HG03060 (cell line): ENCODE results near the gene LACRT.

Experiments
- ATAC-seq: cut with Tn5 transposase; IDR thresholded peaks from one replicate; pipeline ENCODE4 v1.9.1; 2021; ENCODE audit warnings: low read depth, moderate number of reproducible peaks; ENCODE audit not compliant: unreplicated experiment

LACRT gene

DNA sequence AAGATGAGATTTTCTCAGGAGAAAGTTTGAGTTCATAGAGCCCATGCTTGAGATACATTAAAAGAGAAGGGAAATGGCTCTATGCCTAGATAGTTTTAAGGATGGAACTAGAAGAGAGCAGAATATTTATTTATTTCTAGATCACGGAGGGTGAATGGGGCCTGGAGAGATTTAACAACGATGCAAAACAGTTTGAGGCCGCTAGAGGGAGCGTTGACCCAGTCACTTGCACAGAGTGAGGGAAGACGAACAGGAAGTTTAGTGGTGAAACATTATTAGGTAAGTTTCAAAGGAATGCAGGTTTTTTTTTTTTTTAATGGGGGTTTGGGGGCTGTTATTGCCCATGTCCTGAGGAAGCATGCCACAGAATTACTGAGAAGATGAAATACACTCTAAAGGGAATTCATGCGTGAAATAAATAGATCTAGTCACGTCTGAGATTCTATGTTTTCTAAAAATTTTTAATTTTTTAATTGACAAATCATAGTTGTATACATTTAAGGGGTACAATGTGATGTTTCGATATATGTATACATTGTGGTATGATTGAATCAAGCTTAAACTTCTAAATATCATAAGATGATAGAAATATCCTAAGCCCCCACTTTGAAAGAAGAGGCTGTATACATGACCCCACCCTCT lies 31.4 kb downstream of the LACRT start:
- ATAC-seq: peak; percentile 86

- ATAC-seq: no peak
These were observed 32.0 kb downstream of the LACRT start for GRCh38 chr12:54602661-54603060.

DNA sequence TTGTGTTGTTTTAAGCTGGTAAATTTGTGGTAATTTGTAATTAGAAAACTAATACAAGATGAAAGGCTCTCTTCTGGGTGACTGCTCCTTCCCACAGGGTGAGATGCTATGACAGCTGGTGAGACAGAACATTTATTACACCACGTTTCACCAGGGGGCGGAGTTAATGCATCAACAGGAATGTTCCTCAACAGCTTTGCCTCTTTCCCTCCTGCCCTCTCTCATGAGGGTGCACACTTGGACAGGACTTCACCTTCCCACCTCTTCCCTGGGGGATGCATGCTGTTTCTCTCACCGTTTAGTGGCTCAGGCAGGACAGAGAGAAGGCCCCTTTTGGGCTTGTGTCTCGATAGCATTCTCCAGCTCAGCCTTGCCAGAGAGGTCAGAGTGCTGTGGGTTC lies 32.9 kb downstream of the LACRT start:
- ATAC-seq: no peak

DNA sequence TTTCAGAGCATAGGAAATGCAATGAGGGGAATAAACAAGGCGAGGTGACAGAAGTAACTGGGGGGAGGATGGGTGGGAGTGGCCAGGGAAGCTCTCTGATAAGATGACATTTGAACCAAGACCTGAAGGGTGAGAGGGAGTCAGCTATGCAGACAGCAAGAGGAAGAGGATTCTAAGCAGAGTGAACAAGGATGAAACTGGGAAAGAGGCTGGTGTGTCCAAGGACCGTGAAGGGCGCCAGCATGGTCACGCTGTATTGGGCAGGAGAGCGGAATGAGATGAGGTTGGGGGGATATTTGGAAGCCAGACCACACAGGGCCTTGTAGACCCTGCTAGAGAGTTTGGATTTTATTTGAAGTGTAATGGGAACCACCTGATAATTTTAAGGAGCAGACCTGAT lies 35.7 kb downstream of the LACRT start:
- ATAC-seq: no peak

- ATAC-seq: no peak
These were observed 38.2 kb downstream of the LACRT start for GRCh38 chr12:54596526-54596946.

DNA sequence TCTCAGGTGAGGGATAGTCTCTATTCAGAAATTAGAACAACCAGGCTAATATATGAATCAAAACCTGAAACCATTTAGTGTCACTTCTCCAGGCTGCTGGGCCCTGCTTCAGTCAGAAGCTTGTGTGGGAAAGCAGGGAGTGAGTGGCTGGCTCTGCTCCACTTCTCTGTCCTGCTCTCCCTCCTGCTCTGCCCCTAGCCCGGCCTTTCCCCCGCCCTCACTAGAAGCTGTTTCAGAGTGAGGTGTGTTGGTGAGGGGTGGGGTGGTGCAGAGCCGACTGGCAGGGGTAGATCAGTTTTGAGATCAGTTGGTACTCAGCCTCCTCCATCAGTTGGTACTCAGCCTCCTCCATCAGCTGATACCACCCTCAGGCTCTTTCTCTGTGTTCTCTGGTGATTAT lies 39.2 kb downstream of the LACRT start:
- no peak for ATAC-seq

DNA sequence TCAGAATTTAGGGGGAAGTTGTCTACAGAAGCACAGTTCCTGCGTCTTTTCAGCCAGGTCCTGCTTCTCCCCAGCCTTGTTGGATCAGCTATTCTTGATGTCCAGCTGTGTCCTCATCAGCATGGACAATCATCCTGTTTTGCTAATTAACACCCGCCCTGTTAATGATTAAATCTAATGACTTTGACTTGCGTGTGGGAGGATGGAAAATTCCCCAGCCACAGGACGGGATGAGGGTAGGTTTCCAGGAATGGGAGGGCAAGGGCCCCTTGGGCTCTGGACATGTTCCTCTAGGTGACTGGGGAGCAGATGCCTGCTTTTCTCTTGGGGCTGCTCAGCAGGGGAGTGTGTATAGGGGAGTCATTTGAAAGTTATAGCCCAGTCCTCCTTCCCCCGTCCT lies 41.0 kb downstream of the LACRT start:
- ATAC-seq: no peak

- ATAC-seq: no peak
These were observed 41.6 kb downstream of the LACRT start for GRCh38 chr12:54593135-54593534.

- ATAC-seq: no peak
These were observed 42.4 kb downstream of the LACRT start for GRCh38 chr12:54592316-54592715.

GRCh38 chr12:54590978-54591591 lies 43.6 kb downstream of the LACRT start:
- no peak for ATAC-seq

- no peak for ATAC-seq
These were observed 44.7 kb downstream of the LACRT start for GRCh38 chr12:54589964-54590363.

DNA sequence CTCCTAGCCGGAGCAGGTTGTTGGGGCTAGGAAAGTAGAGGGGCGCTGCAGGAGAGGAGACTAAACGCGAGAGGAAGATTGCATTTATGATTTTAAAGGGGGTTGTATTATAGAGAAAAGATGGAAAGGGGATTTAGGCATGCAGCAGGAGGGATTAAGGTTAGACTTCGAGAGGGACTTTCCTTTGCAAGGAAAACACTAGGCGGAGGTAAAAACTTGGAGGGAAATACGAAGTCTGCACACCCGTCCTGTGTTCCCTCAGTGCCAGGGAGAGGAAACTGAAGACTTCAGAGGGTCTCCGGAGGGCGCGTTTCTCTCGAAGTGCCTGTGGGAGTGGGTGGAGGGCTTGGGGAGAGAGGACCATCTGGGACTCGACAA lies 45.8 kb downstream of the LACRT start:
- ATAC-seq: no peak

- ATAC-seq: no peak
These were observed 46.4 kb downstream of the LACRT start, which contains the start of gene PPP1R1A for GRCh38 chr12:54588110-54588889. TSS of gene PPP1R1A (minus strand) at chr12:54588659. CDS start at chr12:54588488, 171 bp downstream.

DNA sequence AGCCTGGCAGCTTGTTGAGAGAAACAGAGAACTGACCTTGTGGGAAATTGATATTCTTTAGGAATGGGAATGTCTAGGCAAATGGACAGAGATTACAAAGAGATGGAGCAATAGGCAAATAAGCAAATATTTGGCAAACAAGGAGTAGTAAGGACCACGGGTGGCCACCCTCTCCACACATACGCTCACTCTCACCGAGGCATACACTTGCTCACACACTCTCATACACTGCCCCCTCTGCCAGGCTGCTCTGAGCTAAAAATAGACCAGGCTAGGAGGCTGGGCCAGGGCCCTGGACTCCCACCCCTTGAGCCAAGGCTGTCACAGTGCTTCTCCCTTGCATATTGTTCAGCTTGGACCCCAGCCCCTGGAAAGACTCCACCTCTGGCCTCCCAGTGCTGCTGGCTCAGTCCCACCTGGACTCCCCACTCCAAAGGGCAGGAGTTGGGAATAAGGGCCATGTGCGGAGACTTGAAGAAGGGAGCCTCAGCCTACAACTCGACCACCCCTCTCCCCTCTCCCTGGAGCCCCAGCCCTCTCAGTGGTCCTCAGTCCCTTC lies 47.3 kb downstream of the LACRT start:
- no peak for ATAC-seq

DNA sequence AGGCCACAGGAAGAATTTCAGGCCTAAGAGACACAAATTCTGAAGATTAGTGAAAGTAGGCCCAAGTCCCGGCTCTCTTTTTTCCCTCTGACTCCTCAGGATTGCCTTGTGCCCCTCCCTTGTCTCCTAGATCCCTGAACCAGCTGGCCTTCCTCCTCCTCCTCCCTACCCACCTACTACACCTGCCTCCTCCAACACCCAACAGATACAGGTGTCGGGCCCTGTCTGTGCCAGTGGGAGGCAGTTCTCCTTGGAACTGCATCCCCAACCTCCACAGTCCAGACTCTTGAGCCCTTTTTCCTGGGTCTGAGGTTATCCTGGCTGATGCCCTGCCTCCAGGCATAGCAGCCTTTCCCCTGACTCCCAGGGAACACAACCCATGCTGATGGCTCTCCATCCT lies 48.1 kb downstream of the LACRT start:
- ATAC-seq: no peak

- ATAC-seq: no peak
These were observed 49.5 kb downstream of the LACRT start for GRCh38 chr12:54585243-54585642.

- ATAC-seq: no peak
These were observed 50.6 kb downstream of the LACRT start for GRCh38 chr12:54584128-54584527.

DNA sequence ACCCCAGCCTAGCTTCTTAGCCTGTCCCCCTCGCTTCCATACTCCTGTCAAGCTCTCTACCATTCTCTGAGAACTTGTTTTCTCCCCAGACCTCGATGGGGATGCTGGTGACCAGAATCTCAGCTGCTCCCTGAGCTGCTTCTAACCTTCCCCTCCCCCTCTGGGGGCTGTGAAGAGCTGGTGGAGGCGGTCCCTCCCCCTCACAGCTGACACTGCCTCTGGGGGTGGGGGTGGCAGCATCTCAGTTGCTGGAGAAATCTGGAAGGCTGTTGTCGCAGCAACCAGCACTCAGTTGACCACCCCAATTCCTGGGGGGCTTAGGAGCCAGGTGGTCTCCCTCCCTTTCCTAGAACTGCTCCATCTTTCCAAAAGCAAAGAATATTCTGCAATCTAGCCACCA lies 51.0 kb downstream of the LACRT start:
- no peak for ATAC-seq

- ATAC-seq: no peak
These were observed 53.3 kb downstream of the LACRT start for GRCh38 chr12:54581412-54581811.
